ENCODE data around the gene SLC17A2.
"Not testable (repeated sequence)": the region's sequence is repeated elsewhere in the genome, so short reads cannot be mapped to it uniquely, and the experiment has no call there.

Gene SLC17A2

GRCh38 chr6:25942561-25943147 lies 12.2 kb upstream of the SLC17A2 start:
- H3K4me1 Mint-ChIP-seq: no peaks in the 10 kb centered on the region
- H3K27me3 Mint-ChIP-seq (ENCODE audit: low read depth, poor library complexity): peaks cover 7% of the 10 kb centered on the region
- no peak overlapping the region for H3K27ac Mint-ChIP-seq
- no peak for DNase-seq
- no peak overlapping the region for H3K4me3 Mint-ChIP-seq
- H3K9me3 Mint-ChIP-seq: peaks cover 19% of the 10 kb centered on the region
- H3K36me3 Mint-ChIP-seq (ENCODE audit: low read depth): peaks cover 9% of the 10 kb centered on the region
- TF ChIP-seq CTCF (IDR thresholded peaks at IDR 0.05): peak; percentile 24

GRCh38 chr6:25939593-25939992 lies 9.1 kb upstream of the SLC17A2 start:
- no peak for TF ChIP-seq CTCF (IDR thresholded peaks at IDR 0.05)
- H3K9me3 Mint-ChIP-seq: no peaks in the 10 kb centered on the region
- no peak overlapping the region for H3K4me3 Mint-ChIP-seq
- no peaks in the 10 kb centered on the region for H3K4me1 Mint-ChIP-seq
- no peaks in the 10 kb centered on the region for H3K36me3 Mint-ChIP-seq (ENCODE audit: low read depth)
- H3K27ac Mint-ChIP-seq: no peak overlapping the region
- peaks cover 9% of the 10 kb centered on the region for H3K27me3 Mint-ChIP-seq (ENCODE audit: low read depth, poor library complexity)
- DNase-seq: no peak

GRCh38 chr6:25935953-25936352 lies 5.5 kb upstream of the SLC17A2 start:
- no peaks in the 10 kb centered on the region for H3K9me3 Mint-ChIP-seq
- TF ChIP-seq CTCF (IDR thresholded peaks at IDR 0.05): no peak
- no peaks in the 10 kb centered on the region for H3K36me3 Mint-ChIP-seq (ENCODE audit: low read depth)
- peaks cover 6% of the 10 kb centered on the region for H3K27me3 Mint-ChIP-seq (ENCODE audit: low read depth, poor library complexity)
- no peak overlapping the region for H3K4me3 Mint-ChIP-seq
- H3K27ac Mint-ChIP-seq: no peak overlapping the region
- no peak for DNase-seq
- no peaks in the 10 kb centered on the region for H3K4me1 Mint-ChIP-seq

GRCh38 chr6:25934735-25935313 lies 4.3 kb upstream of the SLC17A2 start:
- Mint-ChIP-seq H3K36me3 (ENCODE audit: low read depth) (no peaks in the 10 kb centered on the region), H3K4me3 (no peak overlapping the region), H3K9me3 (no peaks in the 10 kb centered on the region), H3K27ac (no peak overlapping the region), H3K27me3 (ENCODE audit: low read depth, poor library complexity) (peaks cover 6% of the 10 kb centered on the region), H3K4me1 (no peaks in the 10 kb centered on the region)
- DNase-seq: no peak
- no peak for TF ChIP-seq CTCF (IDR thresholded peaks at IDR 0.05)

- H3K27me3 Mint-ChIP-seq (ENCODE audit: low read depth, poor library complexity): peaks cover 6% of the 10 kb centered on the region
- H3K4me1 Mint-ChIP-seq: no peaks in the 10 kb centered on the region
- no peak overlapping the region for H3K4me3 Mint-ChIP-seq
- H3K27ac Mint-ChIP-seq: no peak overlapping the region
- no peaks in the 10 kb centered on the region for H3K36me3 Mint-ChIP-seq (ENCODE audit: low read depth)
- H3K9me3 Mint-ChIP-seq: no peaks in the 10 kb centered on the region
- no peak for DNase-seq
- no peak for TF ChIP-seq CTCF (IDR thresholded peaks at IDR 0.05)
These were observed 3.7 kb upstream of the SLC17A2 start for GRCh38 chr6:25934156-25934555.

- no peaks in the 10 kb centered on the region for H3K4me1 Mint-ChIP-seq
These were observed 869 bp upstream of the SLC17A2 start for GRCh38 chr6:25931411-25931709.

GRCh38 chr6:25929785-25930184 lies 706 bp downstream of the SLC17A2 start:
- H3K4me1 Mint-ChIP-seq; H3K36me3 Mint-ChIP-seq (ENCODE audit: low read depth); H3K9me3 Mint-ChIP-seq; H3K27me3 Mint-ChIP-seq (ENCODE audit: low read depth, poor library complexity); H3K27ac Mint-ChIP-seq; H3K4me3 Mint-ChIP-seq; DNase-seq: not testable (repeated sequence)

More at GRCh38 chr6:25931411-25931709, 869 bp upstream of the SLC17A2 start:
- H3K36me3 Mint-ChIP-seq (ENCODE audit: low read depth): no peaks in the 10 kb centered on the region
- peaks cover 3% of the 10 kb centered on the region for H3K27me3 Mint-ChIP-seq (ENCODE audit: low read depth, poor library complexity)
- no peaks in the 10 kb centered on the region for H3K9me3 Mint-ChIP-seq
- no peak for TF ChIP-seq CTCF (IDR thresholded peaks at IDR 0.05)
- no peak for DNase-seq
- no peak overlapping the region for H3K4me3 Mint-ChIP-seq
- no peak overlapping the region for H3K27ac Mint-ChIP-seq
